ENCODE measurements around the gene NLGN1.
"Not testable (repeated sequence)": the region's sequence is repeated elsewhere in the genome, so short reads cannot be mapped to it uniquely, and the experiment has no call there.

NLGN1 gene

GRCh38 chr3:173430576-173430975 lies 33.0 kb downstream of the NLGN1 start:
- no peak for DNase-seq

- no peak for DNase-seq
Observed at GRCh38 chr3:173439004-173439403, 41.5 kb downstream of the NLGN1 start.

DNA sequence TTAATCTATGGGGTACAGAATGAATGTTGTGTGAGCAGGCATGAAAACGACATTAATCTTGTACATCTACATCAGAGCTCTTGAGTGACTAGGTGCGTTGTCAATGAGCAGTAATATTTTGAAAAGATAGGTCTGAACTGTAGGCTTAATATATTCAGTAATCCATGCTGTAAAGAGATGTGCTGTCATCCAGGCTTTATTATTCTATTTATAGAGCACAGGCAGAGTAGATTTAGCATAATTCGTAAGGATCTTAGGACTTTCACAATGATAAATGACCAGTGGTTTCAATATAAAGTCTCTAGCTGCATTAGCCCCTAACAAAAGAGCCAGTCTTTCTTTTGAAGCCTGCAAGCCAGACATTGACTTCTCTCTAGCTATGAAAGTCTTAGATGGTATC lies 43.0 kb downstream of the NLGN1 start:
- DNase-seq: no peak

DNA sequence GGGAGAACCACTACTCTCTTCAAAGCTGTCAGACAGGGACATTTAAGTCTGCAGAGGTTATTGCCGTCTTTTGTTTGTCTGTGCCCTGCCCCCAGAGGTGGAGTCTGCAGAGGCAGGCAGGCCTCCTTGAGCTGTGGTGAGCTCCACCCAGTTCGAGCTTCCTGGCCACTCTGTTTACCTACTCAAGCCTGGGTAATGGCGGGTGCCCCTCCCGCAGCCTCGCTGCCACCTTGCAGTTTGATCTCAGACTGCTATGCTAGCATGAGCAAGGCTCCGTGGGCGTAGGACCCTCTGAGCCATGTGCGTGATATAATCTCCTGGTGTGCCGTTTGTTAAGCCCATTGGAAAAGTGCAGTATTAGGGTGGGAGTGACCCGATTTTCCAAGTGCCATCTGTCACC lies 54.0 kb downstream of the NLGN1 start:
- not testable (repeated sequence) for DNase-seq

- DNase-seq: no peak
Observed at GRCh38 chr3:173463250-173463649, 65.7 kb downstream of the NLGN1 start.

DNA sequence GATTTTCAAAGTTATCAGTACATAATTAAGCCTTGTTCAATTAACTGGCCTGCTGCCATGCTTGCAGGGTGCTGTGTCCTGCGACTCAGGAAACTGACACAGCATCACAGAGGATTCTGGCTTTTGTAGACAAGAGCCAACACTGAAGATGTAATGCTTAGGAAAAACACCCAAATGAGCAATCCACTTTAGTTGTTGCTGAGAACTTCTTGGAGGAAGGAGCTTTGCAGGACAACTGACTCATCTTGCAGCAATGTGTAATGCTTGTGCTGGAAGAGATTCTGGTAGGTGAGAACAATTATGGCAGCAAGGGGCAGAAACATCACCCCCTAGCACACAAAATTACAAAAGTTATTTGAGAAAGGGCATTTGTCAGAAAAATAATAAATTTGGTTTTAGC lies 67.6 kb downstream of the NLGN1 start:
- DNase-seq: no peak

- DNase-seq: no peak
Observed at GRCh38 chr3:173465898-173466678, 68.5 kb downstream of the NLGN1 start.

- DNase-seq: no peak
Observed at GRCh38 chr3:173467501-173467900, 70.0 kb downstream of the NLGN1 start.

- DNase-seq: no peak
Observed at GRCh38 chr3:173473237-173473636, 75.7 kb downstream of the NLGN1 start.

DNA sequence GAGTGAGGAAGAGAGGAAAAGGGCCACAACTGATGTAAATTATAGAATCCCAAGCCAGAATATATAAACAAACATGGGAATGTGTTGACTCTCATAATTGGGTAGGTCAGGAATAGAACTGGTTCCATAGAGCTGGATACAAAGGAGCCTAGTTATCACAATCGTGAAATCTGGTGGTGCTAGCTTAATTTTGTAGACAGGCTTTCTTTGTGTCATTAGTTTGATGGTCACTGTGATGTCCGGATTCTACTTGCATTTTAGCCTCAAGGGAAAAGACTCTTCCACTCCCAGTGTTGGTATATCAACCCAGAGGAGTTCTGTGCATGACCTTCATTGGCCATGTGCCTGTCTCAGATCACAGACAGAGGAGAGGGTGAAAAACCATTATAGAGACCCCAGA lies 81.8 kb downstream of the NLGN1 start:
- DNase-seq: no peak

GRCh38 chr3:173501931-173502489 lies 104.5 kb downstream of the NLGN1 start:
- no peak for DNase-seq

- no peak for DNase-seq
Observed at GRCh38 chr3:173502983-173503568, 105.5 kb downstream of the NLGN1 start.

DNA sequence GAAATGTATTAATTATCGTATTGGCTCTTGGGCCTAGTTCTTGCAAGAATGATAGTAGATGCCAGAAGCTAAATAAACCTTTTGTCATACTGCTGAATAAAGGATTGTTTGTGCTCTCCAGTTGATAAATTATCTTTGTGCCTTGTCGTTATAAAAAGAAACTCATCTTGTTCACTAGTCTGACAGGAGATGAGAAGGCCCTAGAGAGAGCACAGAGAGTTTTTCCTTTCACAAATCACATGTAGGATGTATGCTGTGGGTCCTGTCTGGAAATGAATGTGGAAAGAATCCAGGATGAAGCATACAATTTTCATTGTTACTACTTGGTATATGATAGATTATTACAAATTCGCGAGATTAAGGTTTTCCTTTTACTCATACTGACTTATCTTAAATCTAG lies 113.0 kb downstream of the NLGN1 start:
- no peak for DNase-seq

- DNase-seq: no peak
Observed at GRCh38 chr3:173513123-173513522, 115.6 kb downstream of the NLGN1 start.

- no peak for DNase-seq
Observed at GRCh38 chr3:173529062-173529711, 131.6 kb downstream of the NLGN1 start.

GRCh38 chr3:173531602-173532001 lies 134.1 kb downstream of the NLGN1 start:
- no peak for DNase-seq

- DNase-seq: no peak
Observed at GRCh38 chr3:173538410-173538809, 140.9 kb downstream of the NLGN1 start.

DNA sequence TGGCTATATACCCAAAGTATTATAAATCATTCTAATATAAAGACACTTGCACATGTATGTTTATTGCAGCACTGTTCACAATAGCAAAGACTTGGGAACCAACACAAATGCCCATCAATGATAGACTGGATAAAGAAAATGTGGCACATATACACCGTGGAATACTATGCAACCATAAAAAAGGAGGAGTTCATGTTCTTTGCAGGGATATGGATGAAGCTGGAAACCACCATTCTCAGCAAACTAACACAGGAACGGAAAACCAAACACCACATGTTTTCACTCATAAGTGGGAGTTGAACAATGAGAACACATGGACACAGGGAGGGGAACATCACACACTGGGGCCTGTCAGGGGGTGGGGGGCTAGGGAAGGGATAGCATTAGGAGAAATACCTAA lies 148.0 kb downstream of the NLGN1 start:
- not testable (repeated sequence) for DNase-seq

DNA sequence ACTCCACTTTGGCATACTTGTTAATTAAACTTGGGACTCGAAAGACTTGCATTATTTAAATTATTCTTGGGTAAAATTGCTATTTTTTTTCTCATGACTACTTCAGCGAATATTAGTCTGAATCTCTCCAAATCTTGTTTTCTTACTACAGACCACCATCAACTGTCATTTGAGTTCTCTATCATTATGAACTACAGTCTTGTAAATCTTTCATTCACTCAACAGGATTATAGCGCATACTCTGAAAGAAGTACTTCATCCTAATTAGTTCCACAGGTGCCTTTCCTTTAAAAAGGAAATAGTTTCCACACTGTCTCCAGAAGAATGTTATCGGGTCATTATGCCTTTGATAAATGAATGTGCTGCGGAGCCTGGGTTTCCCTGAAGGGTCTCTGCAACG lies 149.5 kb downstream of the NLGN1 start:
- no peak for DNase-seq

DNA sequence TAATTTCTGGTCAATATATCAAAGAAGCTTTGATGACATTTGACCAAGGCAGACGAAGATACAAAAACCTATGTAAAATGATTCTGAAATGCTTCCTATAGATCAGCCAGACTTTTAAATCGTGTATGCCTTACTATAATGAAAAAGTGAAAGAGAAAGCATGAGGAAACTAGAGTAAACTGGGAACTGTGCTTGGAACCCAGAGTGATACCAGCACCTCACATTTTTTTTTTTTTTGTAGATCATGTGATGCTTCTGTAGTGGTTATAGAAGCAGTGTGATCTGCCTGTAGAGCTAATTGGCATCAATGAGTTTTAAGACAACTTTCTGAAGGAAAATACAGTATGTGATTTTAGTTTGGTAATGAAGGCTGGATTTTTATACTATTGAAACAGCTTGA lies 150.7 kb downstream of the NLGN1 start:
- DNase-seq: no peak

GRCh38 chr3:173552526-173552925 lies 155.0 kb downstream of the NLGN1 start:
- DNase-seq: no peak

GRCh38 chr3:173553635-173554280 lies 156.2 kb downstream of the NLGN1 start:
- DNase-seq: no peak

DNA sequence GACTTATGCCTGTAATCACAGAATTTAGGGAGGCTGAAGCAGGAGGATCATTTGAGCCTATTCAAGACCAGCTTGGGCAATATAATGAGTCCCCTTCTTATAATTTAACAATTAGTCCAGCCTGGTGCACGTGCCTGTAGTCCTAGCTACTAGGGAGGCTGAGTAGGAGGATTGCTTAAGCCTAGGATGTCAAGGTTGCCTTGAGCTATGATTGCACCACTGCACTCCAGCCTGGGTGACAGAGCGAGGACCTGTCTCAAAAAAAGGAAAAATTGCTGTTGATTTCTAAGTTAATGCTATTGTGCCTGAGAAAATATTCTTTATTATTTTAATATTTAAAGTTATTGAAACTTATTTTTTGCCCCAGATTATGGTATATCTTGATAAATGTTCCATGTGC lies 159.0 kb downstream of the NLGN1 start:
- DNase-seq: no peak

All from activated naive CD4-positive, alpha-beta T cell treated with anti-CD3 and anti-CD28 coated beads, Interleukin-2, amount 50 U/mL, for 16 hours (primary cell).